OCI-LY1 (cell line): ENCODE data around the gene COPZ1.
"Not testable (repeated sequence)": the region's sequence is repeated elsewhere in the genome, so short reads cannot be mapped to it uniquely, and the experiment has no call there.

Experiments used
- EZH2 ChIP-seq: fragments of 200-600 bp; sonication (generic), shearing (Covaris generic); IDR thresholded peaks from 2 replicates; pipeline ENCODE4 v1.8.0; 2017; ENCODE audit warnings: borderline replicate concordance, mixed run types, mild to moderate bottlenecking, antibody characterized with exemption, low read length, moderate library complexity, mixed read lengths
- TF ChIP-seq, protein P1 (sequence below): fragments of 200-600 bp; sonication (generic), shearing (Covaris generic); IDR thresholded peaks from 2 replicates; pipeline ENCODE4 v1.5.1; 2017; ENCODE audit warnings: mild to moderate bottlenecking, antibody characterized with exemption, low read length, moderate library complexity, mixed read lengths

DNA sequence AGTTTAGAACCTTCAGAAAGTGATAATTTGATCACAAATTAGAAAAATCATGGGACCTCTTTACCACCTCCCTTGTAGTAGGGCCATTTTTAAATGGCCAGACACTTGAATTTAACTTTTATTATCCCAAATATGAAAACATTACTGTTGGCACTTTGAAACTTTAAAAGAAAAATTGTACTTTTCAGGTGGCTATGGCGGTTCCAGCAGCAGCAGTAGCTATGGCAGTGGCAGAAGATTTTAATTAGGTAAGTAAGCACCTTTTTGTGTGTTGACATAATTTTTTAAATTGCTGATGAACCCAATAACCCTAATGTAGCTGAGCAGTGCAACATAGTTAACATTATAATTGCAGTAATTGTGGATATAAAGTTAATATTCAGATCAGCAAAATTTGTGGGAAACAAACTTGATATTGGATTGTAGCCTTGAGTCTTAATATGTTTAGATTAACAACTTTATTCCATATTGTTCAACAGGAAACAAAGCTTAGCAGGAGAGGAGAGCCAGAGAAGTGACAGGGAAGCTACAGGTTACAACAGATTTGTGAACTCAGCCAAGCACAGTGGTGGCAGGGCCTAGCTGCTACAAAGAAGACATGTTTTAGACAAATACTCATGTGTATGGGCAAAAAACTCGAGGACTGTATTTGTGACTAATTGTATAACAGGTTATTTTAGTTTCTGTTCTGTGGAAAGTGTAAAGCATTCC, 40.7 kb upstream of the COPZ1 start:
- TF ChIP-seq, protein P1, sequence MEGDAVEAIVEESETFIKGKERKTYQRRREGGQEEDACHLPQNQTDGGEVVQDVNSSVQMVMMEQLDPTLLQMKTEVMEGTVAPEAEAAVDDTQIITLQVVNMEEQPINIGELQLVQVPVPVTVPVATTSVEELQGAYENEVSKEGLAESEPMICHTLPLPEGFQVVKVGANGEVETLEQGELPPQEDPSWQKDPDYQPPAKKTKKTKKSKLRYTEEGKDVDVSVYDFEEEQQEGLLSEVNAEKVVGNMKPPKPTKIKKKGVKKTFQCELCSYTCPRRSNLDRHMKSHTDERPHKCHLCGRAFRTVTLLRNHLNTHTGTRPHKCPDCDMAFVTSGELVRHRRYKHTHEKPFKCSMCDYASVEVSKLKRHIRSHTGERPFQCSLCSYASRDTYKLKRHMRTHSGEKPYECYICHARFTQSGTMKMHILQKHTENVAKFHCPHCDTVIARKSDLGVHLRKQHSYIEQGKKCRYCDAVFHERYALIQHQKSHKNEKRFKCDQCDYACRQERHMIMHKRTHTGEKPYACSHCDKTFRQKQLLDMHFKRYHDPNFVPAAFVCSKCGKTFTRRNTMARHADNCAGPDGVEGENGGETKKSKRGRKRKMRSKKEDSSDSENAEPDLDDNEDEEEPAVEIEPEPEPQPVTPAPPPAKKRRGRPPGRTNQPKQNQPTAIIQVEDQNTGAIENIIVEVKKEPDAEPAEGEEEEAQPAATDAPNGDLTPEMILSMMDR: not testable (repeated sequence)
- TF ChIP-seq EZH2: not testable (repeated sequence)
